Measurements from ENCODE around the gene ATP8A2.
A peak's percentile ranks its signal among the peaks of the same experiment; 100 is the strongest.
"Not testable (repeated sequence)": the region's sequence is repeated elsewhere in the genome, so short reads cannot be mapped to it uniquely, and the experiment has no call there.

The ATP8A2 gene

GRCh38 chr13:25821776-25822175, 450.0 kb downstream of the ATP8A2 start:
- no peak for DNase-seq

GRCh38 chr13:25827221-25827620, 455.4 kb downstream of the ATP8A2 start:
- not testable (repeated sequence) for DNase-seq

DNA sequence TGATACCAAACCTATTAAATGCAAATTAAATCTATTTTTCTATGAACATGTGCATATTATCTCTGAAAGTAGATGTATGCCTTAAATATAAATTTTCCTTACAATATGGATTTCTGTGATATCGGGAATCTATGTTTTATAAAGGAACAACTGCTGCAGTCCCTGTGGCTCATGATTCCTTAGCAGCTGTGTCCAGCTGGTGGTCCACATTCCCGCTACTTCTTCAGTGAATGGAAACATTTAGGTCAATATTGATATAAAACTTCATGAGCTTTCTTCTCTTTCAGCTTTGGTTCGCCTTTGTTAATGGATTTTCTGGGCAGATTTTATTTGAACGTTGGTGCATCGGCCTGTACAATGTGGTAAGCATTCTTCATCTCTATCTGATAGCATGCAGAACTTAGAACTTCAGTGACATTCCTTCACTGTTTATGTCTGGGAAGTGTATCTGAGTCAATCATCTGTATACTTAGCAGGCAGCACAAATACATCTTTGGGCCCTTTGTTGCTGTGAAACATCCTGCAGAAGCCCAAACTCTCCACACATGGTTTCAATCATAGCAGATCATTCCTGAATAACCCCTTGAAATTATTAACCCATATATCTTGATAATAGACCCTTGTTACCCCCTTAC, 456.2 kb downstream of the ATP8A2 start:
- no peak for DNase-seq

DNA sequence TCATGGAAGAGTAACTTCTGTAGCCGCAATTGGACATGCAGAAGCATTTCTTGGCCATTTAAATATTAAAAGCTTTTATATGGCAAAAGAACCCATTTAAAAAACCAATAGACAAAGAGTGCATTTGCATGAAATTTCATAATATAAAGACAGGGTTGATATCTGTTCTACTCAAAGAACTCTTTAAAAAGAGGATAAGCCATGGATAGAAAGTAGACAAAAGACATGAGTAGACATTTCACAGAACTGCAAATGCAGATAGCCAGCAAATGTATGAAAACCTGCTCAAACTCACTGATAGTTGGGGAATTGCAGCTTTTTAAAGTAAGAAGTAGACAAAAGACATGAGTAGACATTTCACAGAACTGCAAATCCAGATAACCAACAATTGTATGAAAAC, 462.0 kb downstream of the ATP8A2 start:
- no peak for DNase-seq

- no peak for DNase-seq
Measured at GRCh38 chr13:25836574-25837336, 465.0 kb downstream of the ATP8A2 start.

- DNase-seq, result no peak
Measured at GRCh38 chr13:25839371-25839770, 467.6 kb downstream of the ATP8A2 start.

- DNase-seq, result no peak
Measured at GRCh38 chr13:25840261-25840660, 468.5 kb downstream of the ATP8A2 start.

GRCh38 chr13:25840931-25841330, 469.2 kb downstream of the ATP8A2 start:
- DNase-seq, result no peak

- DNase-seq, result no peak
Measured at GRCh38 chr13:25843692-25844091, 471.9 kb downstream of the ATP8A2 start.

- DNase-seq, result no peak
Measured at GRCh38 chr13:25844559-25845434, 473.0 kb downstream of the ATP8A2 start.

DNA sequence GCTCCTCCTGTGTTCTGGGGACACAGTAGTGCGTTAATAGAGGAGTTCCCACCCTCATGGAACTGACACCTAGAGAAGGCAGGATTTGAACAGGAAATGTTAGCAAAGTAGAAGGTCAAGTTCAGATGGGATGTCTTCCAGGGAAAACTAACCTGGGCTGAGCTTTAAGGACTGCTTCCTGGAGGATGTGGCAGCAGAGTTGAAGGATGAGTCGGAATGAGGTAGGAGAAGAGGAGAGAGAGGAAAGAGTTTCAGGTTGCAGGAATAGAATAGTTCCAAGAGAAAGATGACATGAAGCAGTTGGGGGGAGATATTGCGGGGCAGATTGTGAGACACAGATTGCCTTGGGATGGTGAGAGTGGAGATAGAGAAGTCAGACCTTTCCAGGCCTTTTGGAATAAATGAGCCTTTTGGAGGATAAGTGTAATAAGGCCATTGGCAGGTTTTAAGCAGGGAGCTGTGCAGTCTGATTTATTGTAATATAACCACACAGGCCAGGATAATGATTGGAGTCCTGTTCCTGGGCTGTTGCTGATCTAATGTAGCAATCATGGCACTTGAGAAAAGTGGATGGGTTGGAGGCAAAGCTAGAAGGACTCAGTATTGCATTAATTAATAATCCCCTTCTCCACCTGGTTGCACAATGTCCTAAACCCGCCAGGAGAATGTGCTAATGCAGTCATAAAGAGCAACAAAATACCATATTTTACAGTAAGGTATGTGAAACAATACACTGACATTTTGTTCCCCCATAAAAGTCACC, 474.6 kb downstream of the ATP8A2 start:
- no peak for DNase-seq

- DNase-seq, result peak; percentile 14
Measured at GRCh38 chr13:25847145-25847544, 475.4 kb downstream of the ATP8A2 start.

DNA sequence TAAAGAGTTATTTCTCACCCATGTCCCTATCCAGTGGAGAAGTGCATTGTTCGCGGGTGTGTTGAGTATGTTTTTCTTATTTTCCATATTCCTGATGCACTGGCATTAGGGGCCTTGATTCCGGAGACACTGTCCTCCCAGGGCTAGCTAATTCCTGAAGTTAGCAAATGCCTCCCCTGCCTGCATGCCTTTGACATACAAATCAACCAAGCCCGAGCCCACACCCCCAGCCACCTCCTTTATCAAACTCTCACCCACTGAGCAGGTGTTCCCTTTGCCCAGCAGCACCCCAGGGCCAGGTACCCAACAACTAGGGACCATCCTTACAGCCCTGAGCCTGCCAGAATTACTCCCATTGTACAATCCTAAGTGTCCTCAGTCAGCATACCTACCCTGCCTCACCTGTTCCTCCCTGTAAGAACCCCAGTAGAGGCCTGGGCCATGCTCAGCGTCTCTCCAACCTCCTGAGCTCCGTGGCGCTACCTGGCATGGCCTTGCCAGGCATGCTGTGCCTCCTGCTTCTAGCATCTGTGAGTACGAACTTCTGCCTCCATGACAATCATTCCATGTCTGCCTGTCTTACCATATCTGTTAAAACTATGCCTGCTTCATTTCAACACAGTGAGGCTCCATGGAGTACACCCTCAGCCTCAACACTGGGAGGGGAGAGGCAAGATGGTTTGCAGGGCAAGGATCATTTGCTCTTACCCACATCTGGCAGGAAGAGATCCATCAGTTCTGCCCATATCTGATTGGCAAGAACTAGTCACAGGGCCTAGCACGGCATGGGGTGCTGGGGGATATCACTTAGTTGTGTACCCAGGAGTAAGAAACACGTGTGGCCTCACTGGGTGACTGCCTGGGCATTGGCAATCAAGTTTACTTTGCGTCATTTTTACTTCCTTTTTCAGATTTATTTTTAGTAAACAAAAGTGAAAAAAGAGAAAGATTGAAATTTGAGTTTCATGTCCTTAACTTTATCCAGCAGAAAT, 476.2 kb downstream of the ATP8A2 start:
- DNase-seq, result no peak

DNA sequence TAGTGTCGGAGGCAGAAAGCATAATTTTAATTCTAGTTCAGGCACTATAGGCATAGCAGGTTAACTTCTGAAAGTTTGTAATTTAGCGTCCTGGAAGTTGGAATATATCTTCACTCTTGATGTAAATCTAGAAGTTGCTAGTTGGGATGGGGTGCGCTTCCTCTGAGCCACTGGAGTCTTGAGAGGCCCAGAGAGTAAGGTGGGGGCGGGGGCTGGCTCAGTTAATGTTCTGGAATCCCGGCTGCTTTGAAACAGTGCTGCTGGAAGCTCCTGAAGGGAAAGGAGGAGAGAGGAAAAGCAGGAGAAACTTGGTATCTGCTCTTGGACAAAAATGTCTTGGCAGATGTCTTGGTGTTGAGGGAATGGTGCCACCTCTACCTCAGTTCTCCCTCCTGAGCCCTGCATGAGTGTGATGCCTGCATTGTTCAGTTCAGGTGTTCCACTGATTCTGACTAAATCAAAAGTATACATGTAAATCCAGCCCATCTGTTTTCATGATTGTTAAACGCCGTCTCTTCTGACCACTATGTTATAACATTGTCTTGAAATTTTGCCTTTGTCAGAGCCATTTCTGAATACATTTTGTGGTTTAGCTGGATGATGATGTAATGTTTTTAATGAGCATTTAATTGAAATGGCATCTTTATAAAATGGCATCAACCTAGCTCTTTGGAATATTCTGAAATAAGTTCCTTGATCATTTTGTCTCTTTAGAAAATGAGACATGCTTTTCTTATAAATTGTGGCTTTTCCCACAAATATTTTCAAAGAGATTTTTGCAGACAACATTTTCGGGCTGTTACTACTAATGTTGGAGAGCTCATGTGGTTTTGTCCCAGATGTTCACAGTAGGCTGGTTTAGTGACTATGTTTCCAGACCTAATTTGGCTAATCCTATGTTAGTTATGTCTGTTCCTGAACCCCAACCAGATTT, 477.3 kb downstream of the ATP8A2 start:
- DNase-seq, result no peak

DNA sequence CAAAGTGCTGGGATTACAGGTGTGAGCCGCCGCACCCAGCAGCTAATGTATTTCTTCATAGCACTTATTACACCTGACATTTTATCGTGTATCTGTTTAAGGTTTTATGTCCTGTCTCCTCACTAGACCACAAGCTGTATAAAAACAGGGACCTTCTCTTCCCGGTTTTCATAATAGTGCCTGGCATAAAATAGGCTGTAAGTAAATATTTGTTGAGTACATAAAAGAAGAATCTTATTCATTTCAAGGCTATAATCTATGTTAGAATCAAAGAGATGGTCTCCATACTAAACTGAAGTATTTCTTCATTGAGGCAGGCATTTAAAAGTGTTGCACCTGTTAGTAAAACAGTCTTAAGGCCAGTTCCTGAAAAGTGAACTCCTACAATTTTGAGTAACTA, 486.1 kb downstream of the ATP8A2 start:
- no peak for DNase-seq

DNA sequence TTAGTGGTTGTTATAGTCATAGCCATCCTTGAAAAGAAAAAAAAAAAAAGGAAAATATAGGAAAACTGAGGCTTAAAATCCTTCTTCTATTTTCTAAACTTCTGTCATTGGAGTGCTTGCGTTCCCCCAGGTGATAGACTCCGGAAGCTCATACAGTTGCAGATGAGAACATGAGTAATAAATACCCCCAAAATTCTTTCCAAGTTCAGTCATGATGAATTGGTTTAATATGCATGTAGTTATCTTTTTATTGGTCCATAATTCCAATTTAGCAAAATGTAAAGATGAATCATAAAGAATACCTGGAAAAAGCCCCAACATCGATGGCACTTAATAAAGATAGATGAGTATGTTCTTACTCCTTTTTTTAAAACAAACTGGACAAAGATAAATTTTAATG, 487.8 kb downstream of the ATP8A2 start:
- DNase-seq, result no peak

DNA sequence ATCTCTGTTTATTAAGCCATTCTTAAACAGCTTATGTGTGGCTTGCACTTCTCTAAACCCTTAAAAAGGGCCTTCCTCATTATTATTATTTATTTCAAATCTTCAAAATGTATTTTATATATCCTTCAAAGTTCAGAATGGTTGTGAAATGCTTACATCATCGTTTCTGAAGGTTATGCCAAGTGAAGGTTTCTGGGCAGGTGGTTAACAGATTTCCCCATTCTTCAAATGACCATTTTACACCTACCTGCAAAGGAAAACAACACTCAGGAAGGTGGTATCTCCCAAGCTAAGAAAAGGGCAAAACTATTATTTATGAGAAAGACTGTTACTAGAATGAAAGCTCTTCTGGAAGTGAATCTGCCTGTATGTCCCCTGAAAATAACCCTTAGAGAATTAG, 488.5 kb downstream of the ATP8A2 start:
- DNase-seq, result no peak

DNA sequence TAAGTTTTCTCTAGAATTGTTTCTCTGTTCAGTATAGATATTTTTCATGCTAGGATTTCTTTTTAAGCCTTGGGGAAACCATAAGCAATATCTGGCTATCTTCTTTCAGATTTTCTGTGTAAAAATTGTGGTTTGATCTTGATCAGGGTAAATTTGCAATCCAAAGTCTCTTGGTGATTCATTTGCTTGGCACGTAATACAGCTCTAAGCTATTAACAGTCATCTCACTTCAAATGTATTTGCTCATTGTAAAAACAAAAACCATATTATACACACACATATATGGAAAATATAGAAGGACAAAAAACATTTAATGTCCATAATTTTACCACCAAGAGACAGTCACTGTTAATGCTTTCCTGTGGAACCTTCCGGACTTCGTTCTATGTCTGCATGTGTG, 489.1 kb downstream of the ATP8A2 start:
- no peak for DNase-seq

GRCh38 chr13:25862156-25862555, 490.4 kb downstream of the ATP8A2 start:
- no peak for DNase-seq

DNA sequence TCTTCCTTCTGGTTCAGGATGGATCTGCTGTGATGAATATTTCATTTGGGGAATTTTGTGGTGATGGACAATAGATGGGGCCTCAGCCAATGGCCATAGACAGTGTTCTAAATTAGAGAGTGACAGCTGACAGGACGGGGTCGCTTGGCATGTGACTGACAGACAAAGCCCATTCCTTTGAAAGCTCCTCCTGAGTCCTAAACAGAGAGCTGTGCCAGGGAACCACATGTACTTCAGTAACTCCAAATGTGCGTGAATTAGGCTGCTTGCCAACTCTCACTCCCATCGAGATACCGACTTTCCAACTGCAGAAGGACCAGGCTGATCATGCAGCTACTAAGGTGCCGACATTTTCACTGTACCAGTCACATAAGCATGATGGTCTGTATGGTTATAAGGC, 492.3 kb downstream of the ATP8A2 start:
- no peak for DNase-seq
